Spinal cord (tissue), 10 donors: ENCODE data around the gene NEUROD6. TPM values are rescaled to one million over a fixed set of nuclear protein-coding genes. Genes with fewer than 3 reads are reported as not detected.

ENCODE experiments used
- DNase-seq, 6 donors: peaks; one replicate each; pipeline versions ENCODE4 v3.0.0 to v3.0.0-alpha.2; 2013 to 2015; ENCODE audit warnings: low spot score in 6 of 6, low read depth in 4 of 6
- H3K27ac ChIP-seq: one replicate; pipeline ENCODE4 v1.5.1; 2013; ENCODE audit warnings: low read depth, low read length, control low read depth
- H3K27me3 ChIP-seq: one replicate; pipeline ENCODE4 v1.6.1; 2013; ENCODE audit warnings: low read length; ENCODE audit not compliant: control insufficient read depth, insufficient read depth
- H3K36me3 ChIP-seq: one replicate; pipeline ENCODE4 v1.6.1; 2013; ENCODE audit warnings: low read length; ENCODE audit not compliant: control insufficient read depth, insufficient read depth
- H3K4me1 ChIP-seq: one replicate; pipeline ENCODE4 v1.6.1; 2013; ENCODE audit warnings: low read length; ENCODE audit not compliant: control insufficient read depth, insufficient read depth
- H3K4me3 ChIP-seq: one replicate; pipeline ENCODE4 v1.5.1; 2013; ENCODE audit warnings: low read depth, low read length, control low read depth
- H3K9me3 ChIP-seq: one replicate; pipeline ENCODE4 v1.6.1; 2013; ENCODE audit warnings: low read length; ENCODE audit not compliant: control insufficient read depth, insufficient read depth
- WGBS: methylation state at CpG from one replicate; pipeline ENCODE4 v1.1.5; 2013; ENCODE audit warnings: missing lambda C conversion rate; ENCODE audit not compliant: insufficient coverage; 5-methylcytosine and 5-hydroxymethylcytosine counted together
- polyA plus RNA-seq, 2 donors: library from polyadenylated mRNA; unstranded; fragments of 120-200 nt; gene quantifications; one replicate each; pipeline ENCODE4 v1.2.1, GENCODE V29; 2013; ENCODE audit not compliant: insufficient read length in 2 of 2
- total RNA-seq, 2 donors: library from RNA; depleted of rRNA in 1 of 2; stranded (reverse); fragments of 120-200 nt in 1 of 2; fragments of >200 nt in 1 of 2; gene quantifications; one replicate each; pipeline versions ENCODE4 v1.2.3 to v1.2.4, GENCODE V29; 2013 to 2014
- donor health status: healthy.

Gene NEUROD6
- total and polyA plus RNA-seq, 4 donors, result 8.0 to 17.1 (median 11.9) TPM

GRCh38 chr7:31315758-31316157 lies 24.8 kb downstream of the NEUROD6 start:
- H3K4me3 ChIP-seq, result no peak overlapping the region
- WGBS, result no CpG with 5 or more reads among the region's 1 CpG
- DNase-seq, result no peak
- no peaks in the 10 kb centered on the region for H3K36me3 ChIP-seq
- no peaks in the 10 kb centered on the region for H3K9me3 ChIP-seq
- no peaks in the 10 kb centered on the region for H3K27me3 ChIP-seq
- no peaks in the 10 kb centered on the region for H3K4me1 ChIP-seq
- no peak overlapping the region for H3K27ac ChIP-seq

GRCh38 chr7:31314781-31315180 lies 25.7 kb downstream of the NEUROD6 start:
- Histone ChIP-seq H3K4me3 (no peak overlapping the region), H3K9me3 (no peaks in the 10 kb centered on the region), H3K27me3 (no peaks in the 10 kb centered on the region), H3K4me1 (no peaks in the 10 kb centered on the region), H3K27ac (no peak overlapping the region), H3K36me3 (no peaks in the 10 kb centered on the region)
- WGBS, result 43% methylated on average over 1 of the region's 4 CpGs
- DNase-seq, result no peak

GRCh38 chr7:31312889-31313288 lies 27.6 kb downstream of the NEUROD6 start:
- 90% methylated on average over 4 of the region's 7 CpGs for WGBS
- no peaks in the 10 kb centered on the region for H3K9me3 ChIP-seq
- no peak overlapping the region for H3K27ac ChIP-seq

GRCh38 chr7:31311552-31311951 lies 29.0 kb downstream of the NEUROD6 start:
- Histone ChIP-seq H3K27me3 (no peaks in the 10 kb centered on the region), H3K9me3 (no peaks in the 10 kb centered on the region), H3K27ac (no peak overlapping the region), H3K4me3 (no peak overlapping the region), H3K36me3 (no peaks in the 10 kb centered on the region), H3K4me1 (no peaks in the 10 kb centered on the region)
- DNase-seq, result peak in 2 of 6 donors; percentile 5 to 67
- 59% methylated on average over 6 of the region's 6 CpGs for WGBS

More at GRCh38 chr7:31312889-31313288, 27.6 kb downstream of the NEUROD6 start:
- no peak for DNase-seq
- Histone ChIP-seq H3K36me3 (no peaks in the 10 kb centered on the region), H3K27me3 (no peaks in the 10 kb centered on the region), H3K4me3 (no peak overlapping the region), H3K4me1 (no peaks in the 10 kb centered on the region)

- Histone ChIP-seq H3K27me3 (no peaks in the 10 kb centered on the region), H3K36me3 (no peaks in the 10 kb centered on the region), H3K27ac (no peak overlapping the region), H3K4me1 (no peaks in the 10 kb centered on the region), H3K9me3 (no peaks in the 10 kb centered on the region), H3K4me3 (no peak overlapping the region)
- 50% methylated on average over 1 of the region's 4 CpGs for WGBS
- peak in 2 of 6 donors; percentile 9 to 83 for DNase-seq
Measured at GRCh38 chr7:31310321-31310935, 30.1 kb downstream of the NEUROD6 start.

GRCh38 chr7:31309407-31309806 lies 31.1 kb downstream of the NEUROD6 start:
- WGBS, result 17% methylated on average over 1 of the region's 4 CpGs
- DNase-seq, result peak in 2 of 6 donors; percentile 4 to 26
- no peaks in the 10 kb centered on the region for H3K36me3 ChIP-seq
- H3K9me3 ChIP-seq, result no peaks in the 10 kb centered on the region
- no peaks in the 10 kb centered on the region for H3K27me3 ChIP-seq
- H3K4me1 ChIP-seq, result no peaks in the 10 kb centered on the region
- H3K27ac ChIP-seq, result no peak overlapping the region
- H3K4me3 ChIP-seq, result no peak overlapping the region

- DNase-seq, result peak in 1 of 6 donors; percentile 36
- no peaks in the 10 kb centered on the region for H3K9me3 ChIP-seq
- no peaks in the 10 kb centered on the region for H3K4me1 ChIP-seq
- no peaks in the 10 kb centered on the region for H3K27me3 ChIP-seq
- WGBS, result no CpG with 5 or more reads among the region's 5 CpGs
- H3K36me3 ChIP-seq, result no peaks in the 10 kb centered on the region
- H3K4me3 ChIP-seq, result no peak overlapping the region
- H3K27ac ChIP-seq, result no peak overlapping the region
Measured at GRCh38 chr7:31308652-31309051, 31.9 kb downstream of the NEUROD6 start.

- H3K9me3 ChIP-seq, result no peaks in the 10 kb centered on the region
- H3K4me1 ChIP-seq, result no peaks in the 10 kb centered on the region
- WGBS, result no CpG with 5 or more reads among the region's 7 CpGs
- DNase-seq, result peak in 2 of 6 donors; percentile 53 to 54
- no peaks in the 10 kb centered on the region for H3K27me3 ChIP-seq
- no peak overlapping the region for H3K27ac ChIP-seq
- H3K4me3 ChIP-seq, result no peak overlapping the region
- no peaks in the 10 kb centered on the region for H3K36me3 ChIP-seq
Measured at GRCh38 chr7:31307972-31308371, 32.6 kb downstream of the NEUROD6 start.

GRCh38 chr7:31305260-31305659 lies 35.3 kb downstream of the NEUROD6 start:
- H3K27ac ChIP-seq, result no peak overlapping the region
- H3K36me3 ChIP-seq, result no peaks in the 10 kb centered on the region
- H3K4me1 ChIP-seq, result no peaks in the 10 kb centered on the region
- H3K9me3 ChIP-seq, result no peaks in the 10 kb centered on the region
- DNase-seq, result no peak
- H3K4me3 ChIP-seq, result no peak overlapping the region
- WGBS, result no CpG with 5 or more reads among the region's 1 CpG
- no peaks in the 10 kb centered on the region for H3K27me3 ChIP-seq

- DNase-seq, result peak in 1 of 6 donors; percentile 84
- Histone ChIP-seq H3K36me3 (no peaks in the 10 kb centered on the region), H3K27me3 (no peaks in the 10 kb centered on the region), H3K27ac (no peak overlapping the region), H3K4me3 (no peak overlapping the region), H3K4me1 (no peaks in the 10 kb centered on the region), H3K9me3 (no peaks in the 10 kb centered on the region)
- WGBS, result 57% methylated on average over 1 of the region's 4 CpGs
Measured at GRCh38 chr7:31304446-31304845, 36.1 kb downstream of the NEUROD6 start.
